Activated naive CD4-positive, alpha-beta T cell (primary cell): ENCODE results near the gene RTN4RL2.
A peak's percentile ranks its signal among the peaks of the same experiment; 100 is the strongest.

ENCODE experiments used
- DNase-seq, 4 experiments: peaks; one replicate each; lab custom pipeline; 2025; lab: John Stamatoyannopoulos, UW

The RTN4RL2 gene

GRCh38 chr11:57462597-57462996 lies 2.3 kb downstream of the RTN4RL2 start:
- DNase-seq = no peak

GRCh38 chr11:57463671-57464538 lies 3.6 kb downstream of the RTN4RL2 start:
- no peak for DNase-seq

DNA sequence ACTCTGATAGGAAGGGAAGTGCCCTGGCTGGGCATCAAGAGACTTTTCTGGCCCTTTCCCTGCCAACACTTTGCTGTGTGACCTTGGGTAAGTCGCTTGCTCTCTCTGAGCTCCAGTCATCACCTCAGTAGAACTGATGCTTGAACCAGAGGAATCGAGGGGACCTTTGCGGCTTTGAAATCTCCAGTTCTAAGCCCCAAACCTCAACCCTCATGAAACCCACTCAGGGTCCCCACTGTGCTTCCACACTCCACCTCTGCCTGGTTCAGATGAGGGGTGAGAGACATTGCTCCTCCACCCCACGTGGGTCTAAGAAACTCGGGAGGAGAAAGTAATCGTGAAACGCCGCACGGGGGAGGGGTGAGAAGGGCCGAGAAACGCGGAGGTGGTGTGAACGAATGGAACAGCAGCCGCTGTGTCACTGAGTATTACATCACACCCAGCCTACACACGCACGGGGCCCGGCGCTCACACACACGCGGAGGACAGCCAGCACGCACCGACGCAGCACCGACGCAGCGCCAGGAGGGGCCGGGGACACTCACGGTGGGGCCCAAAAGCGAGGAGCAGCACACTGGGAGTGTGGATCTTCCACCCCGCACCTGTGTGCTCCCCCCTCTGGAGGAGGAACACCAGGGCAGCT lies 4.3 kb downstream of the RTN4RL2 start:
- no peak for DNase-seq

- DNase-seq = no peak
These were observed 6.4 kb downstream of the RTN4RL2 start for GRCh38 chr11:57466680-57467079.

DNA sequence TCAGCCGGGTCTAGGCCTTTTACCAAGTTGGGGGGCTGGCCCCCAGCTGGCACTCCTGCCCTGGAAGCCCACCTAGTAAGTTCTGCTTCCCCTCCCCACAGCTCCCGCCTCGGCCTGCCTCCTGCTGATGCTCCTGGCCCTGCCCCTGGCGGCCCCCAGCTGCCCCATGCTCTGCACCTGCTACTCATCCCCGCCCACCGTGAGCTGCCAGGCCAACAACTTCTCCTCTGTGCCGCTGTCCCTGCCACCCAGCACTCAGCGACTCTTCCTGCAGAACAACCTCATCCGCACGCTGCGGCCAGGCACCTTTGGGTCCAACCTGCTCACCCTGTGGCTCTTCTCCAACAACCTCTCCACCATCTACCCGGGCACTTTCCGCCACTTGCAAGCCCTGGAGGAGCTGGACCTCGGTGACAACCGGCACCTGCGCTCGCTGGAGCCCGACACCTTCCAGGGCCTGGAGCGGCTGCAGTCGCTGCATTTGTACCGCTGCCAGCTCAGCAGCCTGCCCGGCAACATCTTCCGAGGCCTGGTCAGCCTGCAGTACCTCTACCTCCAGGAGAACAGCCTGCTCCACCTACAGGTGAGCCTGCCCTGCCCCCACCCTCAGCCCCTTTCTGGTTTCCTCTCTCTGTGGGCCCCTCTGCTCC lies 7.3 kb downstream of the RTN4RL2 start:
- no peak for DNase-seq

DNA sequence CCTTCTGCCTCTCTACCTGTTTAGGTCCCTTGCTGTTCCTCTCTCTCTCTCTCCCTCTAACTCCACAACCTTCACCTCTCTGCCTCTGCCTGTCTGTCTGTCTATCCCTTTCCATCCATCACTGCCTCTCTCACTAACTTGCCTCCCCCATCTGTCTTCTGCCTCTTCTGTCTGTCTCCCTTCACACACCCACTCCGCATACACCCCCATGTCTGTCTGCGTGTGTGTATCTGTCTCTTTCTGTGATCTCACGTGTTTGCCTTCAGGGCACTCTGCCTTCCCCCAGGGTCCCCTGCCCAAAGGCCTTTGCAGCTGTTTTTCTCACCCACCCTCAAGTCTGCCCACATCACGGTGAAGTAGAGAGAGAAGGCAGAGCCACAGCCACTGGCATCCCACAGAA lies 7.9 kb downstream of the RTN4RL2 start:
- no peak for DNase-seq

GRCh38 chr11:57469268-57469667 lies 8.9 kb downstream of the RTN4RL2 start:
- no peak for DNase-seq

DNA sequence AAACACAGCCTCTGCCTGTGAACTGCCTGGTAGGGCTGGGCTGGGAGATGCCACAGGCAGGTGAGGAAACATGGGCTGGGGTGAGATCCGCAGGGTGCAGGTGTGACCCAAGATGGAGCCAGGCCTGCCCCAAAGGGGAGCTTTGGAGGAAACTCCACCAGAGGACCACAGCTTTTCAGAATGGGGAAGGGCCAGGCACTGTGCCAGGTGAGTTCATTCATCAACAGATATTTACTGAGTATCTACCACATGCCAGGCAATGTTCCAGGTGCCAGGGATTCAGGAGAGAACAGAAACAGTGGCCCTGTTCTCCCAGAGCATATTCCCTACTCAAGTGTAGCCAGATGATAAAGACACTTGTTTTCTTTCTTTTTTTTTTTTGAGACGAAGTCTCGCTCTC lies 11.2 kb downstream of the RTN4RL2 start:
- no peak for DNase-seq

DNA sequence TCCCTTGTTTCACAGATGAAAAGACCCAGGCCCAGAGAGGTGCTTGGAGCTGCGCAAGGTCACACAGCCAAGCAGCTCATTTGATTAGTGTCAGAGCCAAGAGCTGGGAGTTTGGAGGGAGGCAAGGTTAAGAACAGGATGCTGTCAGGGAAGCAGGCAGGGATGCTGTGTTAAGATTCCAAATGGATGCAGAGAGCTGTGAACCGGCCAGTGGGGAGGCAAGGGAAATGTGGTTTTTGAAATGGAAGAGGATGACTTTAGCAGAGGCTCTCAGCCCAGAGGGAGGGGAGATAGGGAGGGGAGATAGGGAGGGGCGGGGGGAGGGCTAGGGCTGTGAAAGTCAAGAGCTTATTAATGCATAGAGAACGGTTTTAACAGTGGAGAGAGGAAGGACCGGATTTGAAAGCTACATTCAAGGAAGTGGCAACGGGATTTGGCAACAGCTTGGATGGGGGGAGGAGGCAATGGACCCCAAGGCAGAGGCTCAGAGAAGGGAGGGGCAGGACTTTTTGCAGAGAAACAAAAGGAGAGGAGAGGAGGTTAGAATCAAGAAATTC lies 13.0 kb downstream of the RTN4RL2 start:
- no peak for DNase-seq

DNA sequence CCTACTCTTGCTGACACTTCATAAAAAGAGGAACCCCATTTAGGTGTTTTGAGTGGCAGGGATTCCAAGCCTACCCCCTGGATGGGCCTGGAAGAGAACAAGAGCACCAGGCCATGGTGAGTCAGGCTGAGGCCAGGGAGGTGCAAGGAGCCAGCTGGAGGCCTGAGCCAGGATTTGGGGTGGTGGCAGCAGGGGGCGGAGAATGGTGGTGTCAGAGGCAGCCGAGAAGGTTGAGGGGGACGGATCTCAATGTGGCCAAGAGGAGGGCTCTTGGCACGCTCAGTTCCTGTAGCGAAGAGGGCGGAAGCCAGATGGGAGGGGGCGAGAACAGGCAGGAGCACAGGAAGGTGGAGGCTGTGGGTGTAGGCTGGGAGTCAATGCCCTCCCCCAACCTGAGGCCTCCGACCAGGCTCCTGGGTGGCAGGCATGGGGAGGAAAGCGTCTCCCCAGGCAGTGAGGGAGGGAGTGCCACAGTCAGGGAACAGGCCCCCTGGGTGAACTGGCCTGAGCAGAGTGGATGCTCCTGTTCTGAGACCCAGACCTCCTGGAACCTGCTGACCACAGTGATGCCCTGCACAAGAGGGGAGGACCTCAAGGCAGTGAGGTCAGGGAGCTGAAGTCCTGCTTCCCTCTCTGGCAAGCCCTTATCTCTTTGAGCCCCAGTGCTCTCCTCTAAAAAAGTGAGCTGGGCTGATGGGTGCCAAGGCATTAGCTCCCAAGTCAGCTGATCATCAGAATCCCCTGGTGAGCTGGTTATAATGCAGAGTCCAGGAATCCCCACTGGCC lies 13.9 kb downstream of the RTN4RL2 start:
- peak in 2 of 4 experiments; percentile 20 to 28 for DNase-seq

DNA sequence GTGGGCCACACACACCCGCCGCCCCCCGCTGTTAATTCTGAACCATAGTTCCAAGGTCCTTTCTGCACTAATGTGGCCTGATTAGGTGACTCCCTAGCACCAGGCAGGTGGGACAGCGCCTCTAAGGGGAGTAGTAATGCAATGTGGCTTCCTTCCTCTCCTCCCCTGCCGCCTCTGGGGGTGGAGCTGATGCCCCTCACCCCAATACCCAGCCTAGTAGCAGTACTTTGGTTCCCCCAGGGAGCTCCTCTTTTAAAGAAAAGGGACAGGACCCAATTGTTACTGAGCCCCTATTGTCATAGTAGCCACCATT lies 14.4 kb downstream of the RTN4RL2 start:
- DNase-seq = no peak

GRCh38 chr11:57475191-57475590 lies 14.9 kb downstream of the RTN4RL2 start:
- DNase-seq = no peak

DNA sequence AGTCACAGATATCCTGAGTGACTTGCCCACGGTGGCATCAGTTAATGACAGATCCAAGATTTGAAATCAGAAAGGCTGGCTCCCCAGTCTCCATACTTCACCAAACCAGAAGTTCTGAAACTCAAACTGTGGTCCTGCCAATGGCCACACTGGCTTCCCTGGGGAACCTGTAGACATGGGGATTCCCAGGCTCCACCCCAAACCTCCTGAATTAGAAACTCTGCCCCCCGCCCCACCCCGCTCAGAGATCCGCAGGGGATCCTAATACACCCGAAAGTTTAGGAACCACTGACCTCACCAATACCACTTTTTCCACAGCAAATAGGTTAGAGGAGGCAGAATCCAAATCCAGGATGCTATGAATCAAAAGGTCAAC lies 15.3 kb downstream of the RTN4RL2 start:
- no peak for DNase-seq

DNA sequence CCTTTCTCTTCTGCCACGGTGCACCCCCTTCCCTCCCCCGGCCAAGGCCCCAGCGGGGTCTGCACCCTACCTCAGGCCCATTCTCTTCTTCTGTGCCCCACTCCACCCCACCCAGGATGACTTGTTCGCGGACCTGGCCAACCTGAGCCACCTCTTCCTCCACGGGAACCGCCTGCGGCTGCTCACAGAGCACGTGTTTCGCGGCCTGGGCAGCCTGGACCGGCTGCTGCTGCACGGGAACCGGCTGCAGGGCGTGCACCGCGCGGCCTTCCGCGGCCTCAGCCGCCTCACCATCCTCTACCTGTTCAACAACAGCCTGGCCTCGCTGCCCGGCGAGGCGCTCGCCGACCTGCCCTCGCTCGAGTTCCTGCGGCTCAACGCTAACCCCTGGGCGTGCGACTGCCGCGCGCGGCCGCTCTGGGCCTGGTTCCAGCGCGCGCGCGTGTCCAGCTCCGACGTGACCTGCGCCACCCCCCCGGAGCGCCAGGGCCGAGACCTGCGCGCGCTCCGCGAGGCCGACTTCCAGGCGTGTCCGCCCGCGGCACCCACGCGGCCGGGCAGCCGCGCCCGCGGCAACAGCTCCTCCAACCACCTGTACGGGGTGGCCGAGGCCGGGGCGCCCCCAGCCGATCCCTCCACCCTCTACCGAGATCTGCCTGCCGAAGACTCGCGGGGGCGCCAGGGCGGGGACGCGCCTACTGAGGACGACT lies 15.9 kb downstream of the RTN4RL2 start:
- peak in 1 of 4 experiments; percentile 18 for DNase-seq

GRCh38 chr11:57476757-57477506 lies 16.6 kb downstream of the RTN4RL2 start:
- DNase-seq = peak in 1 of 4 experiments; percentile 14

- no peak for DNase-seq
These were observed 17.3 kb downstream of the RTN4RL2 start for GRCh38 chr11:57477507-57478189.

- DNase-seq = no peak
These were observed 18.8 kb downstream of the RTN4RL2 start for GRCh38 chr11:57479021-57479663.

GRCh38 chr11:57479911-57480310 lies 19.6 kb downstream of the RTN4RL2 start:
- DNase-seq = no peak

DNA sequence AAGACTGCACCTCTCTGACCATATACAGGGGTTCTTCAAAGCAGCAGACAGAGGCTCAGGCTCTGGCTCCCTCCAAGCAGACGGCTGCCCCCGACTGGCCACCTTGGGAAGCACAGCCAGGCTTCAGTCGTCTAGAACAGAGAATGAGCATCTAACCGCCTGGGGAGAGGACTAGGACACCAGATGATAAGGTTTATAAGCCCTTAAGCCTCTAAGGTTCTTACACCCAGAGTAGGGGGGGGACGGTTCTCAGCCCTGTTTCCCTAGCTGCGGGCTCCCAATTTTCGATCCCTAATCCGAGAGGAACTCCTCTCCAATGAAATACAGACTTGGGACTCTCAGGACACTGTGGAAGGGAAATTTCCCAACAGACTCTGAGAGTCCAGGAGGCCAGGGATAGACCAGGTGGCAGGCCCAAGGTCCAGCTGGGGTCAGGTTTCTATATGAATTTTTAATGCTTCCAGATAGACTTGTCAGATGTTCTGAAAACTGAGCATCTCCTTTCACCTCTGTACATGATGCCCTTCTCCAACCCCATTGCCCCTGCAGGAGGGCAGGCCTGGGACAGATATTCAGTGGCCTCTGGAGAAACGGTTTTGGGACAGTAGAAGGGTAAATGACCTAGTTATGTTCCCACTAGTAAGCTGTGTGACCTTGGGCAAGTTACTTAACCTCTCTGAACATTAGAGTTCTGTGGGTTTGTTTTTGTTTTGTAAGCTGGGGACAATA lies 20.2 kb downstream of the RTN4RL2 start:
- DNase-seq = peak; percentile 18 to 58 (median 36)
